ENCODE data around the gene ZNF256. TPM values are rescaled to one million over a fixed set of nuclear protein-coding genes. Genes with fewer than 3 reads are reported as not detected.

Gene ZNF256
- polyA plus RNA-seq (2011; rRNA removed) (3.6 and 4.6 TPM in 2 replicates), polyA minus RNA-seq (2011; rRNA and poly(A)+ RNA removed) (5.2 and 6.2 TPM in 2 replicates)

- H3K4me3 ChIP-seq (ENCODE audit: low read depth, low read length), result peak within 1 kb of the TSS; percentile 90
- H3K9me3 ChIP-seq (ENCODE audit: control insufficient read depth, insufficient read depth, low read length), result peaks cover 70% of the 10 kb centered on the region
- H3K27me3 ChIP-seq (ENCODE audit: control insufficient read depth, insufficient read depth, low read length), result no peaks in the 10 kb centered on the region
- DNase-seq (ENCODE audit: low read depth, low spot score), result peak; percentile 78
- H3K27ac ChIP-seq (ENCODE audit: low read depth, low read length), result peak within 1 kb of the TSS; percentile 75
- CTCF ChIA-PET, result interaction anchor here (0.6 kb wide), 1 partner anchor 61 kb away, joined by 3 read pairs; no protein-coding TSS in a partner anchor
- TF ChIP-seq CTCF (IDR thresholded peaks at IDR 0.05; ENCODE audit: low read depth, low read length), result peak; percentile 59
- POLR2A ChIA-PET, result no interaction called here
Measured at GRCh38 chr19:57947419-57948134, at the start of gene ZNF256. ZNF256 (minus strand) TSS chr19:57947706; CDS start chr19:57947474, 232 bp downstream.

- peaks cover 71% of the 10 kb centered on the region for H3K9me3 ChIP-seq (ENCODE audit: control insufficient read depth, insufficient read depth, low read length)
- CTCF ChIA-PET, result no interaction called here
- no peaks in the 10 kb centered on the region for H3K27me3 ChIP-seq (ENCODE audit: control insufficient read depth, insufficient read depth, low read length)
- H3K4me3 ChIP-seq (ENCODE audit: low read depth, low read length), result no peak overlapping the region
- no peak for DNase-seq (ENCODE audit: low read depth, low spot score)
- TF ChIP-seq CTCF (IDR thresholded peaks at IDR 0.05; ENCODE audit: low read depth, low read length), result no peak
- H3K27ac ChIP-seq (ENCODE audit: low read depth, low read length), result no peak overlapping the region
- POLR2A ChIA-PET, result no interaction called here
Measured at GRCh38 chr19:57992841-57993240, 45.3 kb upstream of the ZNF256 start.

GRCh38 chr19:57978586-57979289 lies 31.2 kb upstream of the ZNF256 start:
- Histone ChIP-seq H3K9me3 (ENCODE audit: control insufficient read depth, insufficient read depth, low read length) (peaks cover 76% of the 10 kb centered on the region), H3K4me3 (ENCODE audit: low read depth, low read length) (no peak overlapping the region)
- POLR2A ChIA-PET, result no interaction called here

GRCh38 chr19:57974434-57974833 lies 26.9 kb upstream of the ZNF256 start, which contains the start of gene C19orf18:
C19orf18 (minus strand) TSS chr19:57974534; CDS start chr19:57974432, 102 bp downstream.
- Histone ChIP-seq H3K27me3 (ENCODE audit: control insufficient read depth, insufficient read depth, low read length) (no peaks in the 10 kb centered on the region), H3K9me3 (ENCODE audit: control insufficient read depth, insufficient read depth, low read length) (peaks cover 82% of the 10 kb centered on the region), H3K27ac (ENCODE audit: low read depth, low read length) (no peak within 1 kb of the TSS), H3K4me3 (ENCODE audit: low read depth, low read length) (no peak within 1 kb of the TSS)
- ChIA-PET POLR2A (no interaction called here), CTCF (no interaction called here)
- TF ChIP-seq CTCF (IDR thresholded peaks at IDR 0.05; ENCODE audit: low read depth, low read length), result no peak
- no peak for DNase-seq (ENCODE audit: low read depth, low spot score)

More at GRCh38 chr19:57978586-57979289, 31.2 kb upstream of the ZNF256 start:
- DNase-seq (ENCODE audit: low read depth, low spot score), result no peak
- no peaks in the 10 kb centered on the region for H3K27me3 ChIP-seq (ENCODE audit: control insufficient read depth, insufficient read depth, low read length)
- no peak for TF ChIP-seq CTCF (IDR thresholded peaks at IDR 0.05; ENCODE audit: low read depth, low read length)
- CTCF ChIA-PET, result no interaction called here
- H3K27ac ChIP-seq (ENCODE audit: low read depth, low read length), result no peak overlapping the region

GRCh38 chr19:57964761-57965160 lies 17.3 kb upstream of the ZNF256 start:
- no peak for TF ChIP-seq CTCF (IDR thresholded peaks at IDR 0.05; ENCODE audit: low read depth, low read length)
- H3K9me3 ChIP-seq (ENCODE audit: control insufficient read depth, insufficient read depth, low read length), result peaks cover 72% of the 10 kb centered on the region
- ChIA-PET CTCF (interaction anchor here (0.6 kb wide), 1 partner anchor 560 kb away, joined by 5 read pairs; no protein-coding TSS in a partner anchor), POLR2A (no interaction called here)
- H3K27me3 ChIP-seq (ENCODE audit: control insufficient read depth, insufficient read depth, low read length), result no peaks in the 10 kb centered on the region
- H3K27ac ChIP-seq (ENCODE audit: low read depth, low read length), result no peak overlapping the region
- no peak overlapping the region for H3K4me3 ChIP-seq (ENCODE audit: low read depth, low read length)
- DNase-seq (ENCODE audit: low read depth, low spot score), result no peak
